ENCODE data around the gene AKIRIN1.
"Not testable (repeated sequence)": the region's sequence is repeated elsewhere in the genome, so short reads cannot be mapped to it uniquely, and the experiment has no call there.

Gene AKIRIN1

DNA sequence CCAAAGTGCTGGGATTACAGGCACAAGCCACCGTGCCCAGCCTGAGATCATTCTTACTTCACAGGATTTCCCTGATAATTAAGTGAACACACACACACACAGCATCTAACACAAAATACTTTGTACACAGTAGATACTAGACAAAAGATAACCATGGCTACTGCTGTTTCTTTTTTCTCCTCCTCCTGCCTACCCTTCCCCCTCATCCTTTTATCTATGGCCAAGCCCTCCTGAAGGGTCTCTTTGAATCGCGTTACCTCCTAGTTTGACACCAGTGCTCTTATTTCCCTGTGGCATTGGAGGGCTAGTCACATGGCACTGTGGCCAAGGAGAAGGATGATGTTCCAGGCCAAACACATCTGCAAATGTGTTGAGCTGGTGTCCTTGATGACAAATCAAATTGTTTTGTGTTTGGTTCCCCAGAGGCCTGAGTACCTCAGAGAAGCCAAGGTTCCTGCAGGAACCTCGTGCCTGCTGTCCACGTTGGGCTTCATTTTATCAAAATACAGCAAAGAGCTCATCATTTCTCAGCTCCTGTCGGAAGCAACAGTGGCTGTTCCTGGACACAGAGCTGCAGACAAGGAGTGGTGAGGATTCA lies 55.6 kb downstream of the AKIRIN1 start:
- DNase-seq, result no peak

DNA sequence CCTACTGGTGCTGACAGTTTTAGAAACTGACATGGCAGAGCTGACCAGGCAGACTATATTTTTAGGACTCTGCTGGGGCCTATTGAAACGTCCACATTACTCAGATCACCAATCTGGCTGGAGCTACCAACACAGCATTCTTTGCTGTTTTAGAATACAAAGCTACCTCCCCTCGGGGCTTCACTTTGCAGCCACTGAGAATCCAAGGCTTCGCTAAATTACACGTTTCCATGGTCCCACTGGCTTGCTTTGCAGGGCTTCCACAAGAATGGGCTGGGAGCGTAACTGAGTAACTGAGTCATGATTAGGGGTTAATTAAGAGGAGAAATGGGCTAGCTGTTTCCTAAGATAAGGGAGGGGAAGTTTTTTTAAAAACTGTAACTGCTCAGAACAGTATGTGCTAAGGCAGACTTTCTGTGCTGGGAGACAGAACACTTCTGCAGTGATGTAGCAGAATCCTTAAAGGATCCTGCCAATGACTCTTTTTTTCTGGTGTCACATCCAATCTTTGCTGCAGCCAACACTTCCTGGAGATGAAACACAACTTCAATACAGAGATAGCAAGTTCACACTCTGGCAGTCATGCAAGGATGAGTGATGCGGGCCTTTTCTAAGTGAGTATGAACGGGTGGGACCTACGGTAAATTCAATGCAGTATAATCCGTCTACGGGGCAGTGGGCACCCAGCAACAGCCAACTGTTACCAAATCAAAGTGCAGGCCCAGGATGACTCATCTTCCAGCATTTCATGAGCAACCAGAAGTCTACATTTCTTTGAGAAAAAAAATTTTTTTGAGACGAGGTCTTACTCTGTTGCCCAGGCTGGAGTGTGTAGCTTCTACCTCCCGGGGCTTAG lies 56.5 kb downstream of the AKIRIN1 start:
- peak; percentile 44 for DNase-seq

DNA sequence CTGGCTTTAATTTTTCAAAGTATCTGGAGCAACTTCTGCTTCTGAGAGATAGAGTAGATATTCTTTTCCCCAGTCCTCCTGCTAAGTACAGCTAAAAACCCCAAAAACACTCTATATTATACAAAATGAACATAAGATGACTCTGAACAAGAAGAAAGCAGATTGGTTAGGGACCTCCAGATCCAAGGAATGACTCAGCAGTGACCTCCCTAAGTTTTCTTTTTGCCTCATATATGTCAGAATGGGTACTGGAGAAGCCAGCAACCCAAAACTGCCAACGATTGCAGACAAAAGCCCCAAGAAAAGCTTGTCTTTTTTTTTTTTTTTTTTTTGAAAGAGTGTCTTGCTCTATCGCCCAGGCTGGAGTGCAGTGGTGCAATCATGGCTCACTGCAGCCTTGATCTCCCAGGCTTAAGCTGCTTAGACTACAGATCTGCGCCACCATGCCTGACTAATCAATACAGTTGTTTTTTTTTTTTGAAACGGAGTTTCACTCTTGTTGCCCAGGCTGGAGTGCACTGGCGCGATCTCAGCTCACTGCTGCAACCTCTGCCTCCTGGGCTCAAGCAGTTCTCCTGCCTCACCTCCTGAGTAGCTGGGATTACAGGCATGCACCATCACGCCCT lies 57.8 kb downstream of the AKIRIN1 start:
- DNase-seq, result no peak

DNA sequence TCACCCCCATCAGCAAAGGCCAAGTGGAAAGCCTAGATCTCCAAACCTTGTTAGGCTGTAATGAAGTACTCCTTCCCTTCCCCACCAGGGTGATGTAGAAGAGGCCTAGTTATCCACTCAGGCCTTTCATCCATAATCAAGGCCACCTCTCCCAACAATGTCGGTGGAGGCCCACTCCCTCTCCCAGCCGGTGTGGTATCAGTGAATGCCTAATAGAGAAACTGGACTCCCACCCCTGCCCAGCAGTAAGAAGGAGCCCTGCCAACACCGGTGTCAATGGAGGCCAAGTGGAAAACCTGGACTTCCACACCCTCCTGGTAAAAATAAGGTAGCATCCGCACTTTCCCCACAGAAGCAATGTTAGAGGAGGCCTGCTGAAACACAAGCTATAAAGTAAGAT lies 58.9 kb downstream of the AKIRIN1 start:
- no peak for DNase-seq

DNA sequence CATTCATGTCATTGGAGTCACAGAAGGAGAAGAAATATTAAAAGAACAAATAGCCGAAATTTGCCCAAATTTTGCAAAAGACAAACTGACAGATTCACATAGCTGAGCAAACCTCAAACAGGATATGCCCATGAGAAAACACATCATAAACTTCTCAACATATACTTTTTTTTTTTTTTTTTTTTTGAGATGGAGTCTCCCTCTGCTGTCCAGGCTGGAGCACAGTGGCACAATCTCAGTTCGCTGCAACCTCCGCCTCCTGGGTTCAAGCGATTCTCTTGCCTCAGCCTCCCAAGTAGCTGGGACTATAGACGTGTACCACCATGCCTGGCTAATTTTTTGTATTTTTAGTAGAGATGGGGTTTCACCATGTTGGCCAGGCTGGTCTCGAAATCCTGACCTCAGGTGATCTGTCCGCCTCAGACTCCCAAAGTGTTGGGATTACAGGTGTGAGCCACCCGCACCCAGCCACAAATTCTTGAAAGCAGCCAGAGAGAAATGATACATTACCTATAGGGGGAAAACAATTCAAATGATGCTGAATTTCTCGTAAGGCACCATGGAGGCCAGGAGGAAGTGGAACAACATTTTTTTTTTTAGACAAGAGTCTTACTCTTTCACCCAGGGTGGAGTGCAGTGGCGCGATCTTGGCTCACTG lies 60.2 kb downstream of the AKIRIN1 start:
- DNase-seq, result not testable (repeated sequence)

DNA sequence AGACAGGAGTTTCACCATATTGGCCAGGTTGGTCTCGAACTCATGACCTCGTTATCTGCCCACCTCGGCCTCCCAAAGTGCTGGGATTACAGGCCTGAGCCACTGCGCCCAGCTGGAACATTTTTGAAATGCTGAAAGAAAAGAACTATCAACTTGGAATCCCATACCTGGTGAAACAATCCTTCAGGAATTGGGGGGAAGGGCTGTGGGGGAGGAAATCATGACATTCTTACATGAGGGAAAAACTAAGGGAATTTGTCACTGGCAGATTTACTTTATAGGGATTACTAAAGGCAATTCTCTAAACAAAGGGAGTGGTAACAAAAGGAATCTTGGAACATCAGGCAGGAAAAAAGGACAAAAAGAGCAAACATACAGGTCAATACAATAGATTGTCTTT lies 60.9 kb downstream of the AKIRIN1 start:
- no peak for DNase-seq

DNA sequence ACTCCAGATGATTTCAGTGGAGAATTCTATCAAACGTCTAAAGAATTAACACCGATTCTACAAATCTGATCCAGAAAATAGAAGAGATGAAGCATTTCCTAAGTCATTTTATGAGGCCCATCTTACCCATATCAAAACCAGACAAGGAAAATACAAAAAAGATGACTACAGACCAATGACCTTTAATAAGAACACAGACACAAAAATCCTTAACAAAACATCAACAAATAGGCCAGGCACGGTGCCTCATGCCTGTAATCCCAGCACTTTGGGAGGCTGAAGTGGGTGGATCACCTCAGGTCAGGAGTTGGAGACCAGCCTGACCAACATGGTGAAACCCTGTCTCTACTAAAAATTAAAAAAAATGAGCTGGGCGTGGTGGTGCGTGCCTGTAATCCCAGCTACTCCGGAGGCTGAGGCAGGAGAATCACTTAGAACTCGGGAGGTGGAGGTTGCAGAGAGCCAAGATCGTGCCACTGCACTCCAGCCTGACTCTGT lies 64.2 kb downstream of the AKIRIN1 start:
- DNase-seq, result not testable (repeated sequence)

All from suppressor macrophage treated with lipopolysaccharide for 4 hours (primary cell).